GM18517 (cell line): ENCODE measurements around the gene EDAR.

Source experiments
- ATAC-seq: cut with Tn5 transposase; IDR thresholded peaks from one replicate; pipeline ENCODE4 v1.9.1; 2021; ENCODE audit warnings: mild to moderate bottlenecking, moderate library complexity; ENCODE audit not compliant: unreplicated experiment

The EDAR gene

GRCh38 chr2:108942231-108942825 is 46.7 kb downstream of the EDAR start:
- ATAC-seq = no peak

GRCh38 chr2:108941767-108942166 is 47.3 kb downstream of the EDAR start:
- ATAC-seq = no peak

- ATAC-seq = no peak
These were observed 47.8 kb downstream of the EDAR start for GRCh38 chr2:108941161-108941665.

- ATAC-seq = no peak
These were observed 48.9 kb downstream of the EDAR start for GRCh38 chr2:108940156-108940555.

GRCh38 chr2:108938077-108938710 is 50.8 kb downstream of the EDAR start:
- no peak for ATAC-seq

GRCh38 chr2:108937367-108938017 is 51.5 kb downstream of the EDAR start:
- no peak for ATAC-seq

GRCh38 chr2:108936866-108937265 is 52.2 kb downstream of the EDAR start:
- no peak for ATAC-seq

GRCh38 chr2:108936076-108936864 is 52.8 kb downstream of the EDAR start:
- ATAC-seq = no peak

- no peak for ATAC-seq
These were observed 53.7 kb downstream of the EDAR start for GRCh38 chr2:108935271-108935741.

- no peak for ATAC-seq
These were observed 54.3 kb downstream of the EDAR start for GRCh38 chr2:108934583-108935245.

- no peak for ATAC-seq
These were observed 54.9 kb downstream of the EDAR start for GRCh38 chr2:108934151-108934550.

- no peak for ATAC-seq
These were observed 55.3 kb downstream of the EDAR start for GRCh38 chr2:108933691-108934117.

- ATAC-seq = no peak
These were observed 56.2 kb downstream of the EDAR start for GRCh38 chr2:108932736-108933332.

- no peak for ATAC-seq
These were observed 57.6 kb downstream of the EDAR start for GRCh38 chr2:108931372-108931771.

- no peak for ATAC-seq
These were observed 59.1 kb downstream of the EDAR start for GRCh38 chr2:108929807-108930425.

GRCh38 chr2:108928660-108929377 is 60.2 kb downstream of the EDAR start:
- no peak for ATAC-seq

- ATAC-seq = no peak
These were observed 60.9 kb downstream of the EDAR start for GRCh38 chr2:108927936-108928659.

GRCh38 chr2:108927405-108927804 is 61.6 kb downstream of the EDAR start:
- ATAC-seq = no peak
